Measurements from ENCODE around the gene KIF25. TPM values are rescaled to one million over a fixed set of nuclear protein-coding genes. Genes with fewer than 3 reads are reported as not detected.

KIF25 gene
- total RNA-seq, 4 donors from 2014 or later = 0.28 TPM; not detected in 3

DNA sequence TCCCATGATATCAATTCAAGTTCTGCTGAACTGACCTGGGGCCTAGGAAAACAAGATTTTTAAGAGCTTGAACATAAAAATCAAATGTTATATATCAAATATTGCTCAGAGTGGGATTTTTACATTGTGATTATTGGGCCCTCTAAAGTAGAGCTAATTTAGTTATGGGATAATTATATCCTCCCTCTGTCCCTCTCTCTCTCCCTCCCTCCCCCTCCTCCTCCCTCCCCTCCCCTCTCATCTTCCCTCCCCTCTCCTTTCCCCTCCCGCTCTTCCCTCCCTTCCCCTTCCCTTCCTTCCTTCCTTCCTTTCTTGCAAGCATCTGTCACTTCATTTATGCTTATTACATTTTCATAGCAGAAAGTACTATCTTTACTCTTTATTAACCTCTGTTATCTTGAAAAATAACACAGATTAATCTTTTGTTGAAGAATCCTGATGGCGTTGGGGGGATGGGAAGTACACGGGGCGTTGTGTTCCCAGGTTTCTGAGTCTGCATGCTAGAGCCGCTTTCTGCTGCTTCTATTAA, 32.8 kb downstream of the KIF25 start:
- Histone ChIP-seq H3K9me3 (no peaks in the 10 kb centered on the region), H3K27ac (no peak overlapping the region), H3K4me1 (no peaks in the 10 kb centered on the region), H3K36me3 (no peaks in the 10 kb centered on the region), H3K27me3 (no peaks in the 10 kb centered on the region), H3K4me3 (no peak overlapping the region)
- no peak for DNase-seq
- TF ChIP-seq, protein P1, sequence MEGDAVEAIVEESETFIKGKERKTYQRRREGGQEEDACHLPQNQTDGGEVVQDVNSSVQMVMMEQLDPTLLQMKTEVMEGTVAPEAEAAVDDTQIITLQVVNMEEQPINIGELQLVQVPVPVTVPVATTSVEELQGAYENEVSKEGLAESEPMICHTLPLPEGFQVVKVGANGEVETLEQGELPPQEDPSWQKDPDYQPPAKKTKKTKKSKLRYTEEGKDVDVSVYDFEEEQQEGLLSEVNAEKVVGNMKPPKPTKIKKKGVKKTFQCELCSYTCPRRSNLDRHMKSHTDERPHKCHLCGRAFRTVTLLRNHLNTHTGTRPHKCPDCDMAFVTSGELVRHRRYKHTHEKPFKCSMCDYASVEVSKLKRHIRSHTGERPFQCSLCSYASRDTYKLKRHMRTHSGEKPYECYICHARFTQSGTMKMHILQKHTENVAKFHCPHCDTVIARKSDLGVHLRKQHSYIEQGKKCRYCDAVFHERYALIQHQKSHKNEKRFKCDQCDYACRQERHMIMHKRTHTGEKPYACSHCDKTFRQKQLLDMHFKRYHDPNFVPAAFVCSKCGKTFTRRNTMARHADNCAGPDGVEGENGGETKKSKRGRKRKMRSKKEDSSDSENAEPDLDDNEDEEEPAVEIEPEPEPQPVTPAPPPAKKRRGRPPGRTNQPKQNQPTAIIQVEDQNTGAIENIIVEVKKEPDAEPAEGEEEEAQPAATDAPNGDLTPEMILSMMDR (IDR thresholded peaks at IDR 0.05) = no peak
- TF ChIP-seq POLR2A (IDR thresholded peaks at IDR 0.05) = no peak
- intact Hi-C loops (cut with DNase I; ENCODE audit: low total_unique reads) = no loop called here

DNA sequence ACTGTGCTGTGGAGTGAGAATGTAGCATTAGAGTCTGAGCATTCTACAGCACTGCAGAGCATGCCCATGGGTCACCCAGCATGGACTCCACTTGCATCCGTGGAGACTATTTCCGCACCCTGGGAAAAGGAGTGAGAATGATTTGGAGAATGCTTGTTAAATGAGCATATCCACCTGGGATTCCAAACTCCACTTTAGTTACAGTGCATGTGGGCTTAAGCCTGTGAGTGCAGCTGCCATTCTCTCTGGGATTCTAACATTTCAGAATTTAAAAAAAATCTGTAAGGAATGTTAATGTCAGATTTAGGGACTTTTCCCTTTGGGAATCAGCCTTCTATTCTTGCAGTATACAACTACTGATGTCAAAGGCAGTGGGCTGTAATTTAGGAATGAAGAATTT, 33.4 kb downstream of the KIF25 start:
- intact Hi-C loops (cut with DNase I; ENCODE audit: low total_unique reads) = no loop called here
- Histone ChIP-seq H3K4me1 (peaks cover 0 to 2% of the 10 kb centered on the region in 2 donors), H3K4me3 (no peak overlapping the region), H3K27me3 (no peaks in the 10 kb centered on the region), H3K36me3 (no peaks in the 10 kb centered on the region), H3K27ac (no peak overlapping the region), H3K9me3 (no peaks in the 10 kb centered on the region)
- DNase-seq = no peak
- TF ChIP-seq POLR2A (IDR thresholded peaks at IDR 0.05) = no peak
- TF ChIP-seq, protein P1 (IDR thresholded peaks at IDR 0.05) = no peak

DNA sequence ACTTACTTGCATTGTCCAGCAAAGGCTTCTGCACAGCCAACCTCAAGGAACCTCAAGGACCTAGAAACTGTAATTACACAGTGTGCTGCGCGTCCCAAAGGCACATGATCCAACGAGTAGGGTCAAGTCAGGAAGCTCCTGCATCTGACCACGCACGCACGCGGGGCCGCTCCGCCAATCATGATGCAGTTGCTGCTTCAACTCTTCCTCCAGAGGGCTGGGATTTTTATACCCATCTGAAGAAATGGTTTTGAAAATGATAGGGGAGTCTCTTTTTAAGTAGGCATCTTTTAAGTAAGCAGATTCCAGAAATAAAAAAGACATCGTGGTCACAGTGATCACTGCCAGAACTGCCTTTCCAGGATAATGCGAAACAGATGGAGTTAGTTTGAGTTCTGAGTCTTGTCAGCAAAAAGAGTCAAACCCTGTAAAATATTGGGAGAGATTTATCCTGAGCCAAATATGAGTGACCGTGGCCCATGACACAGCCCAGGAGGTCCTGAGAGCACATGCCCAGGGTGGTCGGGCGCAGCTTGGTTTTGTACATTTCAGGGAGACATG, 34.0 kb downstream of the KIF25 start:
- Histone ChIP-seq H3K4me3 (no peak overlapping the region), H3K27me3 (no peaks in the 10 kb centered on the region), H3K27ac (peak overlapping the region in 1 of 2 donors; percentile 13), H3K9me3 (no peaks in the 10 kb centered on the region), H3K4me1 (peaks cover 0 to 3% of the 10 kb centered on the region in 2 donors), H3K36me3 (no peaks in the 10 kb centered on the region)
- TF ChIP-seq, protein P1 (IDR thresholded peaks at IDR 0.05) = no peak
- intact Hi-C loops (cut with DNase I; ENCODE audit: low total_unique reads) = no loop called here
- DNase-seq = no peak

DNA sequence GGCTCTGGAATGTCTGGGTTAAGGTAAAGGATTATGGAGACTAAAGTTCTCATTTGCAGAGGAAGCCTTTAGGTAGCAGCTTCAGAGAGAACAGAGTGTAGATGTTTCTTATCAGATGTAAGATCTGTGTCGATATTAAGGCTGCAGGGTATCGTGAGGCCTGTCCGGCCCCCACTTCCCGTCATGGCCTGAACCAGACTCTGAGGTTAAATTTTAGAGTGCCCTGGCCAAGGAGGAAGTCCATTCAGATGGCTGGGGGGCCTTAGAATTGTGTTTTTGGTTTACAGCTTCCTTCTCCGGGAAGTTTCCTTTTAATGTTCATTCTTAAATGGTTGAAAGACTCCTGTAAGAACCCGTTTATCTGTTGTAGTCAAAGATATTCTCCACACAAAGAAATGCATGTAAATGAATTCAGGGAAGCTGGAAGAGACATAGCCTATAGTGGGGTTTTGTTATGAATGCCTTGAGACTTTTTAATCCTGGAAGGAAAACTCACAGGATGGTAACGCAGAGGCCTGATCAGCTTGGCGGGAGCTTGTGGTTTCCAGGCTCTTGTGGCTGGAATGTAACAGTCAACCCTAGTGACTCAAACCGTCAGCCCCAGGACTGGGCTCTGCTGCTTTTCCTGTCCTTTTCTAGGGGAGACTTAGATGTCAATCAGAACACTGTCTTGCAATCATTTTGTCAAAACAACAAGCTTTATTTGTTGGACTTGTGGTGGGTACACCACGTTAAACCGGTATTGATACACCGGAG, 34.7 kb downstream of the KIF25 start:
- H3K4me1 ChIP-seq = peaks cover 0 to 3% of the 10 kb centered on the region in 2 donors
- H3K9me3 ChIP-seq = no peaks in the 10 kb centered on the region
- no peak overlapping the region for H3K4me3 ChIP-seq
- no peak for DNase-seq
- peak overlapping the region in 1 of 2 donors; percentile 13 for H3K27ac ChIP-seq
- no peaks in the 10 kb centered on the region for H3K27me3 ChIP-seq
- intact Hi-C loops (cut with DNase I; ENCODE audit: low total_unique reads) = no loop called here
- H3K36me3 ChIP-seq = no peaks in the 10 kb centered on the region
- no peak for TF ChIP-seq POLR2A (IDR thresholded peaks at IDR 0.05)
- TF ChIP-seq, protein P1 (IDR thresholded peaks at IDR 0.05) = no peak

DNA sequence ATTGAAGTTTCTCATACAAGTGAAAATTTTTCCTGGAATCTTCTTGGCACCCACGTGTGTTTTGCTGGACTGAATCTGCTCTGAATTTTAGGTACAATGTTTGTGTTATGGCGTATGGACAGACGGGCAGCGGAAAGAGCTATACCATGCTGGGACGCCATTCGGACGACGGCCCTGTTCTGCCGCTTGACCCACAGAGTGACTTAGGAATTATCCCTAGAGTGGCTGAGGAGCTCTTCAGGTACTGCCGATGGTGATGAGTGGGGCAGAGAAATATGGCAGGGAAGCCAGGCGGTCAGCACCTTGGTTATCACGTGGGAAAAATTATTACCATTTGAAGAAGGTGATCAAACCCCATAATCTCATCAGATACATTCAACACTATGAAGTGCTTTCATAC, 36.3 kb downstream of the KIF25 start:
- no peak for TF ChIP-seq POLR2A (IDR thresholded peaks at IDR 0.05)
- TF ChIP-seq, protein P1 (IDR thresholded peaks at IDR 0.05) = no peak
- Histone ChIP-seq H3K4me1 (peaks cover 0 to 3% of the 10 kb centered on the region in 2 donors), H3K9me3 (no peaks in the 10 kb centered on the region), H3K4me3 (no peak overlapping the region), H3K36me3 (no peaks in the 10 kb centered on the region), H3K27me3 (no peaks in the 10 kb centered on the region), H3K27ac (no peak overlapping the region)
- intact Hi-C loops (cut with DNase I; ENCODE audit: low total_unique reads) = no loop called here
- DNase-seq = no peak

Data from uterus (tissue), 4 donors.